T47D (cell line): ENCODE results near the gene UNC5C.

ENCODE experiments used
- DNase-seq, 2 experiments: peaks; one replicate each; pipeline versions ENCODE4 v3.0.0 to v3.0.0-alpha.2; 2011 to 2012; ENCODE audit warnings: low read depth in 1 of 2, low spot score in 1 of 2
- JUND ChIP-seq: IDR thresholded peaks from 2 replicates; pipeline ENCODE4 v1.6.1; 2012; ENCODE audit warnings: low read depth
- in situ Hi-C: cut with HindIII; loops from 2 replicates; pipeline ENCODE4 v1.10.0; 2016; ENCODE audit warnings: low sequenced_read_pairs, low pct_unique_long_range_greater_than_20kb

UNC5C gene

DNA sequence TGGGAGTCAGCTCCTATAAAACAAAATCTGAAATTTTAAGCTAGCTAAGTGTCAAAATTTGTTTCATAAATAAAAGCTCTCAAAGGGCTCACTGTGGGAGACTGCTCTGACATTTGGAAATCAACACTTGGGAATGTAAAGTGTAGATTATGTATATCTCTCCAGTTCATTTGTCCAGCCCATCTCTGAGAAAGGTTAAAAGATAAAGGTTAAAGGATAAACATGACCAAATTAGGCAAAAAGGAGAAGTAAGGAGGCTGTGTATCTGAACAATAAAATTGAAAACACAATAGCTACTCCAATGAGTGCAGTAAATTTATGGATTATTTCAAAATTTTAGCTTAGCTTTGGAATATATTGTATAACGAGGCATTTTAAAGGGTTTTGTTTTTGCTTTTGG is 304.9 kb downstream of the UNC5C start:
- no peak for DNase-seq
- TF ChIP-seq JUND, result no peak
- in situ Hi-C loops, result no loop called here

DNA sequence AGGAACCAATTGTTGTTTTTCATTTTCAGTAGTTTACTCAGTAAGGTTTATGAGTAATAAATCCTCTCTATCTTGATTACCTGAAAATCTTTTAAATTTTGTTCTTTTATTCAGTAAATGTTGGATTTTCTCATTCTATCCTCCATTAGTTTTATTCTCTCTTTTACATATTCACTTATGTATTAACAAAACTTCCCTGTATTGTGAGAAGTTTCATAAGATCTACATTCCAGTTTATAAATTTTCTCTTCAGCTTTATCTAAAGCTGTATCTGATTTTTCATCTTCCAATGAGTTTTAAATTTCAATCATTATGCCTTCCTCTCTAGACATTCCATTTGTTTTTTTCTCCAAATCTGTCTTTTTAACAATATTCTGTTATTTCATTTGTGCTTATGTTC is 310.2 kb downstream of the UNC5C start:
- TF ChIP-seq JUND, result no peak
- DNase-seq, result no peak
- in situ Hi-C loops, result no loop called here

DNA sequence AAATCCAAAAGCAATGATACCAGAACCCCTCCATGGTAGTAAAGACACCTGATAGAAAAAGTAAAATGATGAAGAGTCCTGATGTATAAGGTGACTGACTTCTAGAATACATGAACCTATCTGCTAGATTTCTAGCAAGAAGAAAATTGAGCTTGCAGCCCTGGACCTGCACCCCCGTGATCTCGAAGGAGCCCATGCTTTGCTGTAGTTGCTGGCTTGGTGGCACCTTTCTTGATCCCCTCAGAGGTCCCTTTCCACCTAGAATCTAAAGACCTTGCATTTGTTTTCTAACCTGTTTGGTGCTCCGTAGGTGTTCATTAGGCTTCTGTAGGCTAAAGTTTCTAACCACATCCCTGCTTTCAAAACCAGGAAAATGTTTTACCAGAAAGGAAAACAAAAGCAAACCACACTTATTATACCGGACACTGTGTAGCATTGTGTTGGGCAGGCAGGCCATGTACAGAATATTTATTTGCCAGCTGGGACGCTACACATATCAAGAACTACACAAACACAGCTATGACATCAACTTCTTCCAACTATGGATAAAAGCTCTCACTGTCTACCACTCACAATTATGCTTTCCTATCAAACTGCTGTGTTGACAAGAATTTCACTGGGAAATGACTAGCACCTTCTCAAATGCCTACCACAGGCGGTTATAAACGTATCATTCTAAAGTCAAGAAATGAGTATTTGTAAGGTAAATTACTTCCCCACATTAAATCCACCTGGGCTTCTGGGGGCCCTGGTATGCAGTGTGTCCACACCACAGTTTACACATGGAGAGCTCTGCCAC is 316.2 kb downstream of the UNC5C start:
- no peak for DNase-seq
- TF ChIP-seq JUND, result no peak
- in situ Hi-C loops, result no loop called here

DNA sequence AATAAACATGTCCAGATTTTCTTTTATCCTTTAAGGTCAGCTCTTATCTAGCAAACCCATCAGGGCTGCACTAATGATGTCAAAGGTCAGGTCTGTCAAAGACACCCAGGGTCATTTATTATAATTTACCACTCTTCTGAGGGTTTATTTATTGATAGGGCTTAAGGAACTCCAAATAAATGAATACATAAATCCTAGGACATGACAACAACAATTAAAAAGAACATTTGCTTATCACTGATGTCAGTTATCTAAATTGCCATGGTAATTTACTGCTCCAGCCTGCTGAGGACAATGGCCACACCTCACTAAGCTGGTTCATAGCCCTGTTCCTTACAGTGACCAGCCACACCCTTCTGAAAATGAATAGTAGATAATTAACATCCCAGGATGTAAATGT is 317.1 kb downstream of the UNC5C start:
- TF ChIP-seq JUND, result no peak
- in situ Hi-C loops, result no loop called here
- DNase-seq, result no peak

DNA sequence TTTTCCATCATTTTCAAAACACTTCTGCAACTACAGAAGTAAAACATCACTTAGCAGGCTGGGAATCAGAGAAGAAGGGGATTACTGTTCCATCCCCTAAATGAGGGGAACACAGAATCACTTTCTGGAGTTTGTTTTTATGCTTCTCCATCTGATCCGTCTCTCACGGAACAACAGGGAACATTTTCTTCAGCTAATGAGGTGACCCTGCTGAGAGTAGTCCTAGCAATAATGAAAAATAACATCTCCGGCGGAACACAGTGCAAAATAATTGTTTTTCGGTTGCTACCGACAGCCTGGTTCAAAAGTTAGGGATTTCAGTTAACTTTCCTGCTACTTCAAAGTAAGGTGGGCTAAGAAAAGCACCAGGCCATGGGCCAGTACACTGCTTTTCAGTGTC is 322.9 kb downstream of the UNC5C start:
- no peak for TF ChIP-seq JUND
- in situ Hi-C loops, result no loop called here
- DNase-seq, result no peak

DNA sequence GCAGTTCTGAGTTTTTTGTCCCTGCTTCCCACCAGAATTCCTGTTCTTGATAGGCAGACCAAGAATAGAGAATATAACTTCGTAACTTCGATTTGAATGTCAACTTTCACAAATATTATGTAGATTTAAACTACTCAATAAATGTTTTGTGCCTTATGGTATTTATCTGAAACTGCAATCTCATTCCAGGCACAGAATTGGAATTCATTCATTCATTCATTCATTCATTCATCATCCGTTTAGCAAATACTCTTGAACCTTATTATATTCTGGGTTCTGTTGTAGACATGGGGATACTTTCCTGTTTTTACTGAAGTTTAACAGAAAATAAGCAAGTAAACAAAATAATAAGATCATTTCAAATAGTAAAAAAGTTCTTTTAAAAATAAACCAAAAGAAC is 324.4 kb downstream of the UNC5C start:
- no peak for DNase-seq
- in situ Hi-C loops, result no loop called here
- TF ChIP-seq JUND, result no peak

DNA sequence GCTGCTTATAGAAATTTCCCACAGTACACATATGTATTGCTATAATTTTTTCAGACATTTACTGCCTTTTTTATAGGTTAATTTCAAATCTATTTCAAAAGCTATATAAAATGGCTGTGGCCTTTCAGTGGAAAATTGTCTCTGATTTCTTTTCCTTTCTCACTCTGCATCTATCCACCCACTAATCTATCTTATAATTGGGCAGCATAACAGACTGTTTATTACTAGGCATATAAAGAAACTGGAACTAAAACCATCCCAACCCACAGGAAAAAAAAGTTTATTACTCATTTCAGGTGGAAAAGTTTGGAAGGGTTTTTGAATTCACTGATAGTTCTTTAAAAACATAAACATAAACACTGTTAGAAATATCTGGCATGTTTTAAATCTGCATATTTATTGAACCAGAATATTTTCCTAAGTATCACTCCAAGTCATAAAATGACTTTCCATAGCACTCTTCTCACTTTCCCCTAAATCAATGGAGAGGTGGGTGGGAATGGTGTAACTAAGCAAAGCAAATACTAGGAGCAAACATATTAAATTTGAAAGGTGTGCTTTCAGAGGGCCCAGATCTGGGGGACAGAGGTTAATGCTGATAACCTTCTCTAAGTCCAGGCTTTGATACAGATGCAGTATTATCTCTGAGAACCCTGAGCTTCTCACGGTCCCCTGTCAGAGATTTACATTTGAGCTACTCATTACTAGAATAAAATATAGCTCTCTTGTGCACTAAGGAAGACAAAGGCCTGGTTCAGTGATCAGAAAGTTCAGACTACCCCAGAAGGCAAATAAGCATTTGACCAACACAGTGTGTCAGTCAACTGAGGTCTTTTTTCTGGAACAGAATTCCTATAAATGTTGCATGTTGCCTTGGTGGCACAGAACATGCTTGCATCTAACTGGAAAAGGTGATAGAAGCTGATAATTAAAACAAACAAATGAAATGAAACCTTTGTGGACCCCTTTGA is 328.3 kb downstream of the UNC5C start:
- in situ Hi-C loops, result no loop called here
- DNase-seq, result no peak
- no peak for TF ChIP-seq JUND

DNA sequence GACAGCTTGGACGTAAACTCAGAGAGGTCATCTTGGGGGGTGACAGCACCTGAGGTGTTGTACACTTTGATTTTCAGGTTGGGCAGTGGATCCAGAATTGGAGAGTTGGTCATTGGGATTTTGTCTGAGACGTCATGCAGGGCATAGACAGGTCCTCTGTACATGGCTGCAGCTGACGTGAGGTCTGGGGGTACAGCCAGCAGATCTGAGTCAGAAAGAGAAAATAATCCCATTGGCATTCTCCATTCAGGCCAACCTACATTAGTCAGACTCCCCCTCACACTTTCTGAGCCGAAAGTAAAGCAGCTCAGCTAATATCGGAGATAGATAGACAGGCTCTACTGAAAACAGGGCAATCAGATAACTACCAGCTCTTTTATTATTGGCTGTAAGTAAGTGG is 329.7 kb downstream of the UNC5C start:
- no peak for TF ChIP-seq JUND
- DNase-seq, result no peak
- in situ Hi-C loops, result no loop called here

DNA sequence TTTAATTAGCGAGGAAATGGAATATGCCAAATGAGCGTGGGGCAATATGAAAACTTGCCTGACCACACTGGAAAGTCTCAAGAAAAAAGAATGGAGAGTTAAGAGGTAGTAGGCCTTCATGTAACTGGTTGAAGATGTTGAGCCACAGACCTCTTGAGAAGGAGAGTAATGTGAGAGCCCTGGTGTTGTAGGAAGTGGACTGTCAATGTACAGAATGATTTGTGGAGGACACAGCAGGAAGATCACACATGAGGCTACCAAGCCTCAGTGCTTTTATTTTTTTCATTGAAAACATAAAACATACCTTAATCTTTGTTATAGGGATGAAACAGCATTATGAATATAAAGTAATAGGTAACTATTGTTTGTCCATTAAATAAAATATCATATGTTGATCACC is 331.6 kb downstream of the UNC5C start:
- no peak for TF ChIP-seq JUND
- no peak for DNase-seq
- in situ Hi-C loops, result no loop called here

DNA sequence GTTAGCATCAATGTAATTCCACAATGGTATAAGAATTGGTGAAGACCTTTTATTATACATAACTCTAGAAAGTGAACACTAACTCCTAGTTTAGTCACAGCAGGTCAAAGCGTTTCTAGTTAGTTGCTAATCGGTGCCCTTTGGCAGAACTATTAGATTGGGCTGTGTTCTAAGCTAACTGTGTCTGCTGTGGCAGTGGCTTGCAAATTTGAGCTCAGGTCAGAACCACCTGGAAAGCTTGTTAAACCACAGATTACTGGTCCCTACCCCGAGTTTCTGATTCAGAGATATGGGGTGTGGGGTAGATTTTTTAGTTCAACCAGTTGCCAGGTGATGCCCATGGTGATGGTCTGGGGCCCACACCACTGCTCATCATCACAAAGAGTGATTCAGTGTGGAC is 332.1 kb downstream of the UNC5C start:
- in situ Hi-C loops, result no loop called here
- TF ChIP-seq JUND, result no peak
- DNase-seq, result no peak

DNA sequence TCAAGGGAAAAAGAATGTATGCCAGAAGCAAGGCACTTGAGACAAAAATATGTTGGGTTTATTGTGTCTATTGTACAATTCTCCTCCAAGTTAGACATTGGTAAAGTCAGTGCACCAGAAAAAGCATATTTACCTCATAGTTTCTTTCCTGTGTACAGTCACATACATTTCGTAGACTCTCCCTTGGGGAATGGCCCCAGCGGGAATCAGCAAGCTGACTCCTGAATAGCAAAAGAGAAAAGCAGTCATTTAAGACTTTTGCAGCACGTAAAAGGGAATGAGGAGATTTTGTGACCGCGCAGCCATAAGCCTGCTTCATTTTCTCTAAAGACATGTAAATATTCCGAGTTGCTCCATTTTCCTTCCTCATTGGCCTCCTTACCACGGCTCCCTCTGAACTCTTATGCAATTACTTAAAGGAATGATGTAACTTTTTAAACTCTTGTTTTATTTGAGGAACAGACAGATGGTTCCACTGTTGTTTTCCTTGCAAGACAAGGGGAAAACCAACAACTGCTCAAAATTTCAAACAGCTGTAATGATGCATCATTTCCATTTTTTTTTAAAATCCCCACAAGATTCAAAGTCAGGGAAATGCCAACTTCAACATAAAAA is 332.7 kb downstream of the UNC5C start:
- DNase-seq, result no peak
- no peak for TF ChIP-seq JUND
- in situ Hi-C loops, result no loop called here

DNA sequence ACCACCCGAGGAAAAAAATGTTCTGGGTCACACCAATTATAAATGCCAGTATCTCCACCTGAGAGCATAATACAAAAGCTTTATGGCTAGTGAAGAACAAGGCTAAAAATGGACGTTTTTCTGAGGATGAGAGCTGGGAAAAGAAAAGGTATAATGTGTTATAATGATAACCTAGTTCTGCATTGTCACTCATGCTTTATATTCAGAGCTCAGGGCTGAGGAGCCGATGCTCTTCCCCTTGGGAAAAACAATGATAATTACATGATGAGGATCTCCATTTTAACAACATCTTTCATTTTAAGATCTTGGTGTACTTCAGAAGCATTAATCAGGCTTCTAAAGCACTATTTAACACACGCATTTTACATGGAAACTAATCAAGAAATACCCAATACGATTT is 333.7 kb downstream of the UNC5C start:
- DNase-seq, result no peak
- TF ChIP-seq JUND, result no peak
- in situ Hi-C loops, result no loop called here

DNA sequence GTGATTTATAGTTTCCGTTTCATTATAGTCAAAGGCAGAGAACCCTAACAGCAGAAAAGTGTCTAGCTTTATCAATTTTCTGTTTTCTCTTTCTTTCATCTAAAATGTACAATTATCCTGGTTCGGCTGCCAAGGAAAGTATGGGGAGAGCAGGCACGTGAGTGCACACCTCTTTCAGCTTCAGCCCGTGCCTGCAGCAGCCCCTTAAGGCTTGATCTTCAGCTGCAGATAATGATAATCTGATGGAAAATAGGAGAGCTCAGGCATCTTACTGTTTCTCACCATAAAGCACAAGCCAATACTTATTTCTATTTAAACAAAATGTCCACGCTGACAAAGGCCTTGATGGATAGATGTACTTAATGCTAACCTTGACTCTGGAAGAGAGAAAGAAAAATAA is 334.4 kb downstream of the UNC5C start:
- TF ChIP-seq JUND, result no peak
- DNase-seq, result no peak
- in situ Hi-C loops, result no loop called here
